ENCODE measurements around the gene TMCC1.

Gene TMCC1

DNA sequence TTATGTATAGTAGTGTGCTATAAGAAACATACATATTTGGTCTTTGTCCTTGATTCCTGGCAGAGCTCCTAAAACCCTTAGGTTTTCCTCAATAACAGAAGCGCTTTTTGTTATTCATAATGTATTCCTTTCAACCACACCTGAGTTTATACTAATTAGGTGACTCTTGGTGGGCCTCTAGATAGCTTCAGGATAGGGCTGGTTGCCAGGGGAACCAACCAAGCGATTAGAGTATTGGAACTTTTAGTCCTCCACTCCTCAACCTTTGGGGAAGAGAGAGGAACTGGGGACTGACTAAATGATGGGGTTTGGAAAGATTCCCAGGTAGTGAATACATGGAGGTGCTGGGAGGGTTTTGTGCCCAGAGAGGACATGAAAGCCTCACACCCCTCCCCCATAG, 24.6 kb downstream of the TMCC1 start:
- no peaks in the 10 kb centered on the region for H3K27me3 ChIP-seq (ENCODE audit: insufficient read depth, low read depth, severe bottlenecking)
- no peak for DNase-seq
- peaks cover 23% of the 10 kb centered on the region for H3K36me3 ChIP-seq
- H3K4me3 ChIP-seq (ENCODE audit: low read depth, low read length), result no peak overlapping the region
- TF ChIP-seq, protein P1, sequence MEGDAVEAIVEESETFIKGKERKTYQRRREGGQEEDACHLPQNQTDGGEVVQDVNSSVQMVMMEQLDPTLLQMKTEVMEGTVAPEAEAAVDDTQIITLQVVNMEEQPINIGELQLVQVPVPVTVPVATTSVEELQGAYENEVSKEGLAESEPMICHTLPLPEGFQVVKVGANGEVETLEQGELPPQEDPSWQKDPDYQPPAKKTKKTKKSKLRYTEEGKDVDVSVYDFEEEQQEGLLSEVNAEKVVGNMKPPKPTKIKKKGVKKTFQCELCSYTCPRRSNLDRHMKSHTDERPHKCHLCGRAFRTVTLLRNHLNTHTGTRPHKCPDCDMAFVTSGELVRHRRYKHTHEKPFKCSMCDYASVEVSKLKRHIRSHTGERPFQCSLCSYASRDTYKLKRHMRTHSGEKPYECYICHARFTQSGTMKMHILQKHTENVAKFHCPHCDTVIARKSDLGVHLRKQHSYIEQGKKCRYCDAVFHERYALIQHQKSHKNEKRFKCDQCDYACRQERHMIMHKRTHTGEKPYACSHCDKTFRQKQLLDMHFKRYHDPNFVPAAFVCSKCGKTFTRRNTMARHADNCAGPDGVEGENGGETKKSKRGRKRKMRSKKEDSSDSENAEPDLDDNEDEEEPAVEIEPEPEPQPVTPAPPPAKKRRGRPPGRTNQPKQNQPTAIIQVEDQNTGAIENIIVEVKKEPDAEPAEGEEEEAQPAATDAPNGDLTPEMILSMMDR (IDR thresholded peaks at IDR 0.05; ENCODE audit: low read depth, low read length), result no peak
- H3K9me3 ChIP-seq (ENCODE audit: severe bottlenecking), result no peaks in the 10 kb centered on the region
- no peak overlapping the region for H3K27ac ChIP-seq

DNA sequence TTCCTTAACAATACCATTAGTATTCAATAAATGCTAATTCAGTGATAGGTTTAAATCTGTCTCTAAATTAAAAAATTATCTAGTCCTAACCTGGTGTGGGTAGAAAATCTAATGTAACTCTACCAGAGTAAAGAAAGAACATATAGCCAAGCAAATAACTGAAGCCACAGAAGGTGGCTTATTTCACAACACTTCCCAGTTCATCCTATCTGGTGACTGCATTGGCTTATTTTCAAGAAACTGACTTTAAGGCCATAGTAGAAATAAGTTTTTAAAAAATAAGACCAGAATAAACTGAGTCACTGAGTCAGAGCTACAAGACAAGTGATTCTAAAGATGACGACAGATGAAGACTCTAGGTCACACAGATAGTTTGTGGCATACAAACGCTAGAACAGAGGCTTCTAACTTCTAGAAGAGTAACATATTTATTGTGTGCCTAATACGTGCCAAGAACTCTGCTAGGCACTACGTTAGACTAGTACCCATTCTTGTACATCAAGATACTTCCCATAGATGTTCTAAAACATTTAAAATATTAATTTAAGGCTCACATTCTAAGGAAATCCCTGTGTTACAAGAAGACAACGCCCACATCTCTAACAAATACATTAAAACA, 25.9 kb downstream of the TMCC1 start:
- Histone ChIP-seq H3K27me3 (ENCODE audit: insufficient read depth, low read depth, severe bottlenecking) (no peaks in the 10 kb centered on the region), H3K36me3 (peaks cover 13% of the 10 kb centered on the region), H3K27ac (no peak overlapping the region), H3K9me3 (ENCODE audit: severe bottlenecking) (no peaks in the 10 kb centered on the region), H3K4me3 (ENCODE audit: low read depth, low read length) (no peak overlapping the region)
- TF ChIP-seq, protein P1 (IDR thresholded peaks at IDR 0.05; ENCODE audit: low read depth, low read length), result no peak
- DNase-seq, result no peak

DNA sequence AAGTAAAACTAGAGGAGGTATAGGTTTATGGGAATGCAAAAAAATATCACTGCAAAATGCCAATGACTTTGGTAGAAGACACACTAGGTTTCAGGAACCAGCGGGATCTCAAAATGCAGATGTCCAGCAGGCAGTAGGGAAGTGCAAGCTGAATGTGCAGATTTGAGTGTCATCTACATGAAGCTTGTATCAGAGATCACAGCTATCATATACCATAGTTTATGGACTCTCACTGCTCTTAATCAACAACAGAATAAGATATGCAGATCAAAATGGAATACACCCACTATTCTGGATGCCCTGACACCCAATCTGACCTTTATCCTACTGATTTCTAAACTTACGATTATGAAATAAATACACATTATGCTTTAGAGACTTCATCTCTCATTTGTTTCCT, 27.7 kb downstream of the TMCC1 start:
- no peaks in the 10 kb centered on the region for H3K9me3 ChIP-seq (ENCODE audit: severe bottlenecking)
- no peak for DNase-seq
- H3K27ac ChIP-seq, result no peak overlapping the region
- TF ChIP-seq, protein P1 (IDR thresholded peaks at IDR 0.05; ENCODE audit: low read depth, low read length), result no peak
- peaks cover 14% of the 10 kb centered on the region for H3K36me3 ChIP-seq
- H3K27me3 ChIP-seq (ENCODE audit: insufficient read depth, low read depth, severe bottlenecking), result no peaks in the 10 kb centered on the region
- no peak overlapping the region for H3K4me3 ChIP-seq (ENCODE audit: low read depth, low read length)

DNA sequence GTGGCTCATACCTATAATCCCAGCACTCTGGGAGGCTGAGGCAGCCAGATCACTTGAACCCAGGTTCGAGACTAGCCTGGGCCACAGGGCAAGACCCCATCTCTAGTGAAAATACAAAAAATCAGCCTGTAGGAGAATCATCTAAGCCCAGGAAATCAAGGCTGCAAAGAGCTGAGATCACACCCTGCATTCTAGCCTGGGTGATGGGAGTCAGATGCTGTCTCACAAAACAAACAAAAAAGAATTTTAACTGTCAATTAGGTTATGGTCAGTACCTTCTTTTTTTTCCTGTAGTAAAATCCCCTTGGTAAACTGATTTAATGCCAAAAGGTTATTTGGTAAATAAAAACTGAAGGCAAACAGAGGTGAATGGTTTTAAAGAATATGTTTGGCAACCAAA, 29.0 kb downstream of the TMCC1 start:
- no peak overlapping the region for H3K27ac ChIP-seq
- peaks cover 18% of the 10 kb centered on the region for H3K36me3 ChIP-seq
- no peak overlapping the region for H3K4me3 ChIP-seq (ENCODE audit: low read depth, low read length)
- DNase-seq, result no peak
- TF ChIP-seq, protein P1 (IDR thresholded peaks at IDR 0.05; ENCODE audit: low read depth, low read length), result no peak
- no peaks in the 10 kb centered on the region for H3K9me3 ChIP-seq (ENCODE audit: severe bottlenecking)
- no peaks in the 10 kb centered on the region for H3K27me3 ChIP-seq (ENCODE audit: insufficient read depth, low read depth, severe bottlenecking)

DNA sequence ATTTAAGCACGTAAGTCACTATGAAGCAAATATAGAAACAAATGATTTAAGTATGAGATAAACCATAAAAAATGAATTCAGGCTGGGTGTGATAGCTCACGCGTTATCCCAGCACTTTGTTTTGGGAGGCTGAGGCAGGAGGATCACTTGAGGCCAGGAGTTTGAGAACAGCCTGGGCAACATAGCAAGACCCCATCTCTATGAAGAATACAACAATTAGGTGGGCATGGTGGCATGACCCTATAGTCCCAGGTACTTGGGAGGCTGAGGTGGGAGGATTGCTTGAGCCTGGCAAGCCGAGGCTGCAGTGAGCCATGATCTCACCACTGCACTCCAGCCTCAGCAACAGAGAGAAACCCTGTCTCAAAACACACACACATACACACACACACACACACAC, 34.2 kb downstream of the TMCC1 start:
- DNase-seq, result no peak
- Histone ChIP-seq H3K36me3 (peaks cover 15% of the 10 kb centered on the region), H3K27me3 (ENCODE audit: insufficient read depth, low read depth, severe bottlenecking) (no peaks in the 10 kb centered on the region)

More for the DNA sequence above, 34.2 kb downstream of the TMCC1 start:
- Histone ChIP-seq H3K9me3 (ENCODE audit: severe bottlenecking) (no peaks in the 10 kb centered on the region), H3K4me3 (ENCODE audit: low read depth, low read length) (no peak overlapping the region), H3K27ac (no peak overlapping the region)
- TF ChIP-seq, protein P1 (IDR thresholded peaks at IDR 0.05; ENCODE audit: low read depth, low read length), result no peak
